ENCODE results near the gene OR2Z1.

- TF ChIP-seq CTCF (conservative IDR thresholded peaks at IDR 0.05) (no peak), ZFX (IDR thresholded peaks at IDR 0.05) (no peak)
Observed at GRCh38 chr19:8686549-8686948, 34.9 kb upstream of the OR2Z1 start.

All from C4-2B (cell line).